ENCODE measurements around the gene RAB30.

DNA sequence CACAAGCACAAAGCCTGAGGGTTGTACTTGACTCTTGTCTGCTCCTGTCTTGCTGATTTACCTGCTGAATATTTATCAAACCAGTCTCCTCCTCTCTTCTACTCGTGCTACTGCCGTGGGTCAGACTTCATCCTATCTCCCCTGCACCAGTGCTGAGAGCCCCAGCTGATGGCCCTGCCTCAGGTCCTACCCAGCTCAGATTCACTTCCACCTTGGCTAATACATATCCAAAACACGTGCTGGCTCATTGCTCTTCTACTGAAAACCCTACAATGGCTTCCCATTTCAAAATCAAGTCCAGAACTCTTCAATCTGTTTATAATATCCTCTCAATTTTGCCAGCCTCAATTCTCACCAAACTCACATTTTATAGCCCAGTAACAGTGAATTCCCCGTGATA, 48.3 kb downstream of the RAB30 start:
- TF ChIP-seq, protein P1, sequence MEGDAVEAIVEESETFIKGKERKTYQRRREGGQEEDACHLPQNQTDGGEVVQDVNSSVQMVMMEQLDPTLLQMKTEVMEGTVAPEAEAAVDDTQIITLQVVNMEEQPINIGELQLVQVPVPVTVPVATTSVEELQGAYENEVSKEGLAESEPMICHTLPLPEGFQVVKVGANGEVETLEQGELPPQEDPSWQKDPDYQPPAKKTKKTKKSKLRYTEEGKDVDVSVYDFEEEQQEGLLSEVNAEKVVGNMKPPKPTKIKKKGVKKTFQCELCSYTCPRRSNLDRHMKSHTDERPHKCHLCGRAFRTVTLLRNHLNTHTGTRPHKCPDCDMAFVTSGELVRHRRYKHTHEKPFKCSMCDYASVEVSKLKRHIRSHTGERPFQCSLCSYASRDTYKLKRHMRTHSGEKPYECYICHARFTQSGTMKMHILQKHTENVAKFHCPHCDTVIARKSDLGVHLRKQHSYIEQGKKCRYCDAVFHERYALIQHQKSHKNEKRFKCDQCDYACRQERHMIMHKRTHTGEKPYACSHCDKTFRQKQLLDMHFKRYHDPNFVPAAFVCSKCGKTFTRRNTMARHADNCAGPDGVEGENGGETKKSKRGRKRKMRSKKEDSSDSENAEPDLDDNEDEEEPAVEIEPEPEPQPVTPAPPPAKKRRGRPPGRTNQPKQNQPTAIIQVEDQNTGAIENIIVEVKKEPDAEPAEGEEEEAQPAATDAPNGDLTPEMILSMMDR (conservative IDR thresholded peaks at IDR 0.05 in 1 of 2, IDR thresholded peaks at IDR 0.05 in 1 of 2; ENCODE audit: extremely low read depth in 1 of 2, insufficient read depth in 1 of 2, low read depth in 1 of 2, low read length in 2 of 2): no peak
- no peak for TF ChIP-seq EZH2 (IDR thresholded peaks at IDR 0.05; ENCODE audit: borderline replicate concordance, low read length)

Data from mammary epithelial cell (primary cell).